AG08396 (cell line): ENCODE measurements around the gene LCN9.
"Not testable (repeated sequence)": the region's sequence is repeated elsewhere in the genome, so short reads cannot be mapped to it uniquely, and the experiment has no call there.

ENCODE experiments used
- DNase-seq: peaks from one replicate; pipeline ENCODE4 v3.0.0; 2012; ENCODE audit warnings: low spot score, mixed read lengths

LCN9 gene, protein sequence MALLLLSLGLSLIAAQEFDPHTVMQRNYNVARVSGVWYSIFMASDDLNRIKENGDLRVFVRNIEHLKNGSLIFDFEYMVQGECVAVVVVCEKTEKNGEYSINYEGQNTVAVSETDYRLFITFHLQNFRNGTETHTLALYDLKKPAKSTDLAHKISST

DNA sequence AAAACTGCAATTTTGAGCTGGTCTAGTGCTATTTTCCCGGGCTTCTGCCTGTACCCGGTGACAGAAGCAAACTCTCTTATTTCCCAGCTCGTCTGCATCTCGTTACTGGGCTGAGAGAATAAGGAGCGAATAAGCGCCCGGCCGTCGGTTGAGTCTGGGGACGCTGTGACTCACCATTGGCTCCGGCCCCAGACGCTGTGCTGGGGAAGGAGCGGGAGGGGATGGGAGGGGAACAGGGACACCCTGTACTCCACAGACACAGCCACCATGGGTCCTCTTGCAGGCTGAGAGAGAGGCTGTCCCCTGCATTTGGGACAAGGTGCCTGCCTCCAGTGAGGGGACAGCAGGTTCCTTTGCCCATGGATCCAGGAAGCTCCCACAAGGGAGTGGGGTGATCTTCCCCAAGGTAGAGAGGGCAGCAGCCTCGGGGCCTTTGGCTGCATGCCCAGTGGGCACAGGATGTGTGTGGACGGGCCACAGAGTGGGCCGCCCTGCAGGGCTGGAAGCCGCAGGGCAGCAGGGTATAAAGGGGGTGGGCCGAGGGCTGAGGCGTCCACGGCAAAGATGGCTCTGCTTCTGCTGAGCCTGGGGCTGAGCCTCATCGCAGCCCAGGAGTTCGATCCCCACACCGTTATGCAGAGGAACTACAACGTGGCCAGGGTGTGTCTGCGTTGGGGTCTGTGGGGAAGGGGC lies at the start of gene LCN9:
Gene LCN9 (plus strand): TSS at position 552 of the 693 bp plus-strand sequence. CDS start 13 bp downstream, at position 565.
- DNase-seq = peak; percentile 3

DNA sequence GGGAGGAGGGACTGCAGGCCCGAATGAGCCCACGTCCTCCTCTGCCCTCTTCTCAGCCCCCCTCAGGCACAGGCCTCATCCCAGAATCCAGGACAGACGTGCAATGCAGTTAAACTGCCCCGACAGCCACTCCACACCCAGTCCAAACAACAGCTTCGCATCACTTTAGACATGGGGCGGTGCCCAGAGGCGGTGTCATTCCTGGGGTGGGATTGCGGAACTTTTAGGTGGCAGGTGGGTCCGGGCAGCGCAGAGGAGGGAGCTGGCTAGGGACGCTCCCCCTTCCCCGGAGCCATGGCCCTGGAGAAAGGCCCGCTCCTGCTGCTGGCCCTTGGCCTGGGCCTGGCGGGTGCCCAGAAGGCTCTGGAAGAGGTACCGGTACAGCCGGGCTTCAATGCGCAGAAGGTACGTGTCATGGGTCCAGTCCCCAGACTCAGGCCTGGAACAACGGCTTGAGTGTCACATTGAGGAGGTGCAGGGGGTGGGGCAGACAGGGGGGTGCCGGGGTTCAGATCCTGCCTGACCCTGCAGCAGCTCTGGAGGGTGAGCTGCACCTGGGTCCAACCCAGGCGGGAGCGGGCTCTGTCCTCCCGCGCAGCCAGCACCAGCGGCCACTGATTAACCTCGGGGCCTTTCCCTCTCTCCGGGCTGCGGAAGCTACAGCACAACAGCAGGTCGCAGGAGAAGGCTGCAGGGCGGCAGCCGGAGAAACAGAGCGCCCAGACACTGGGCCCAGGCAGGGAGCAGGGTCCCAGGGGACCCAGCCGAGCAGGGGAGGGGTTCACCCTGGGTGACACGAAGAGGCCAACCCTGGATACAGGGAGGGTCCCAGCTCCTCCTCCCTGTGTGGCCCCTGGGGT lies 48.9 kb upstream of the LCN9 start:
- no peak for DNase-seq

DNA sequence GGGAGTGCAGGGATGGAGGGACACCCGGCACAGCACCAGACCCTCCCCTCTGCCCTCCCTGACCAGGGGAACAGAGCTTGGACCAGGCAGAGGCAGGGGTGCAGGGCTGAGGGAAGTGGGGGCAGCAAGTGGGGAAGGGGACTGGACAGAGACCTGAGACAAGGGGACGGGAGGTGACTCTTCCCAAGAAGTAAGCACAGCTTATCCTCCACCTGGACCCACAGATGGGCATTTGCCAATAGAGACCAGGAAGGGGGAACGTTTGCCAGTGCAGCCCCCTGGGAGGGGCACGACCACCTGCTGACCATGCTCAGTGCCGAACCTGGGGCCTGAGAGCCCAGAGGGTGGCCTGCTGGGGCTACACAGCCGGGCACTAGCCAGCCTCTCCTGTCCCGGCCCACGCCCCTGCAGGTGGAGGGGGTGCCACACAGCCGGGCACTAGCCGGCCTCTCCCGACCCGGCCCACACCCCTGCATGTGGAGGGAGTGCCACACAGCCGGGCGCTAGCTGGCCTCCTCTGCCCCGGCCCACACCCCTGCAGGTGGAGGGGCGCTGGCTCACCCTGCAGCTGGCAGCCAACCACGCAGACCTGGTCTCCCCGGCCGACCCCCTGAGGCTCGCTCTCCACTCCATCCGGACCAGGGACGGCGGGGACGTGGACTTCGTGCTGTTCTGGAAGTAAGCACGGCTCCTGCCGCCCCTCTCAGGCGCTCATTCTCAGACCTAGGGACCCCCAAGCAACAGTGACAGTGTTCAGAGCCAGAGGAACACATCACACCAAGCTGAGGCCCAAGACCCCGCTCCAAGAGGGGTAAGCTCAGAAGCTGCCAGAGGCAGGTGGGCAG lies 48.1 kb upstream of the LCN9 start:
- no peak for DNase-seq

DNA sequence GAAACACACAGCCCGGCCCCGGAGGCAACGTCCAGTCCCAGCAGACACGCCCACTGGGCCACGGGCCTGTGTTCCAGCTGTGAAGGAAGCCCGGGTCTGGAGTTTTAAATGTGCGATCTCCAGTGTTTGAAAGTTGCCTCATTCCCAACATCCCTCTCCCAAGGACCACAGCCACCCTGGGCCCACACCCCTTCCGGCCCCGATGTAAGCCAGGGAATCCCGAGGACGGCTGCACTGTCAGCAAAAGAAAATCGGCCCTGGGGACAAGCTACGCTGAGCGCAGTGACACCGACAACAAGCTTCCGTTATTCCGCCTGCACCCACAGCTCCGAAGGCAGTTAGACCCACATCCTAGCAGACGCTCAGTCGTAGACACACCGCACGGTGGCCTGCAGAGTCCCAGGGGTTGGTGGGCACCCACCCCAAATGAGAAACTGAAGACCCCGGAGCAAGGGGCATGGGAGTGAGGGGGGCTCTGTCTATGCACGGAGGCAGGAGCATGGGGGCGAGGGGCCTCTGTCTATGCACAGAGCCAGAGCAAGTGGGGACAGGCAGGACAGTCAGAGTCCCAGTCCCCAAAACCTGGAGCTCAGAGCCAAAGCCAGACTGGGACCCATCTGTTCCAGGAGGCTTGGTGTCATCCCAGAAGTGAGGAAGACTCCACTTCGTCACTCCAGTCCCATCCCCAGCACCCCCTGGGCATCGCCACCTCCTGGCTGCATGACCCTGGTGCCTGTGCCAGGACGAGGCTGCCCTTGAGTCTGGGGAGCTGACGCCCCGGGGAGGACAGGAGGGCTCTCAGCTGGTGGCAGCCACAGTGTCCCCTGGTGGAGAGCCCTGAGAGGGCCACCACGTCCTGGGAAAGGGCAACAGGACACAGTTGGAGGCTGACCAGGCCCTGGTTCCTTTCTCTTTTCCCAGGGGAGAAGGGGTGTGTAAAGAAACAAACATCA lies 47.2 kb upstream of the LCN9 start:
- no peak for DNase-seq

DNA sequence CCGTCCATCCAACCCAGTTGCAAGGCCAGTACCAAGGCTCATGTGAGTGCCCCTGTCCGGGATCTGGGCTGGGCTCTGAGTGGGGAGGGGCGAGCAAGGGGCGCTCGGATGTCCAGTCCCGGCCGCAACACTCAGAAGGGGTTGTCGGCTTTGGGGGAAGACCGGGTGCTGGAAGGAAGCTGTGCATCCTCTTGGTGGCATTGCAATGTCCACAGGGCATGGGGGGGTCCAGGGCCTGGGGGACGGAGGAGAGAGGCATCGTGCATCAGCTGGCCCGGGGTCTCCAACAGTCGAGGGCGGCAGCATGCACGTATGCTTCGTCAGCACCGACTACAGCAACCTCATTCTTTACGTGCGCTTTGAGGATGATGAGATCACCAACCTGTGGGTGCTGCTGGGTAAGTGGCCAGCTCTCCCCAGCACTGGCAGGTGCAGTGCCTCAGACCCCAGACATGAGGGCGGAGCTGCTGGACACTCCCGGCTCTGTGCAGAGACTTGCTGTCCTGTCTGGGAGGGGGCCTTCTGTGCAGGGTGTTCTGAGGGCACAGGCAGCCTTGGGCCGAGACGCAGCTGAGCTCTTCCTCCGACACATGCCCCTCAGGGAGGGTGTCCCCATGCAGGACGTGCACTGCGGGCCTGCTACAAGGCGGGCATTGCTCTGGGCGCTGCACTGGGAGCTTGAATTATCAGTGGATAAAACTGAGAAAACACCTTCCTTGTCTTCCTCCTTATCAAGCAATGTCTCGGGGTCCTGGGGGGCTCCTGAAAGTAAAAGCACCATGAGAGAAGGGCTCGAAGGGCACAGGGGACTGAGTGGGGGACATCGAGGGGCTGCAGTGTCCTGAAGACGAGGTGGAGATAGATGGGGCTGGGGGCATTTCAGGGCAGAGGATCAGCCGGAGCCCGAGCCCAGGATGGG lies 46.2 kb upstream of the LCN9 start:
- DNase-seq = no peak

DNA sequence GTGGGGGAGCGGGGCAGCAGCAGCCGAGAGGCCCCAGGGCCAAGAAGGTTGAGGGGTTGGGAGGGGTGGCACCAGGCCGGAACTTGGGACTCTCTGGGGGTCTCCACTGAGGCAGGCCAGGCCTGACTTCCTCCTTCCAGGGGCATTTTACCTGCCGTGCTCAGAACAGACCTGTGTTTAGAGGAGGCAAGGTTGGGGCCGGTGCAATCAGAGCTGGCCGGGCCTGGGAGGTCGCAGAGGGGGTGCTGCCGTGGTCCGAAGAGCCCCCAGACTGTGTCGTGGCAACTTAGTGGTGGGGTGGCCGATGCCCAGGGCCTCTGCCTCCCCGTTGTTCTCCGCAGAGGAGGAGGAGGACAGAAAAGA lies 45.6 kb upstream of the LCN9 start:
- no peak for DNase-seq

DNA sequence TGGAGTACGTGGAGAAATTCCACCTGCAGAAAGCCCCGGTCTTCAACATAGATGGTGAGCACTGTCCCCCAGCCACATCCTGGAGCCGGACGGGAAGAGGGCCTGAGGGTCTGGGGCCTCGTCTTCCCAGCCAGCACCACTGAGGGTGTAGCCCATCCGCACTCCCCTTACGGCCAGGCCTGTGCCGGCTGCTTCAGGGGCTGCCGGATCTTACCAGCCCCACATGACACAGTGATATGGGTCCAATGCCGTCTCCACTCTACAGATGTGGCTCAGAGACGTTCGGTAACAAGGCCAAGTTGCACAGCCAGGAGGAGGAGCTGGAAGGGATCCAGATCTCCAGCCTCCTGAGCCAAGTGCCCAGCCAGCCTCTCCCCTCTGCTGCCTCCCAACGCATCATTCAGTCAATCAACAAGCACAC lies 45.1 kb upstream of the LCN9 start:
- no peak for DNase-seq

DNA sequence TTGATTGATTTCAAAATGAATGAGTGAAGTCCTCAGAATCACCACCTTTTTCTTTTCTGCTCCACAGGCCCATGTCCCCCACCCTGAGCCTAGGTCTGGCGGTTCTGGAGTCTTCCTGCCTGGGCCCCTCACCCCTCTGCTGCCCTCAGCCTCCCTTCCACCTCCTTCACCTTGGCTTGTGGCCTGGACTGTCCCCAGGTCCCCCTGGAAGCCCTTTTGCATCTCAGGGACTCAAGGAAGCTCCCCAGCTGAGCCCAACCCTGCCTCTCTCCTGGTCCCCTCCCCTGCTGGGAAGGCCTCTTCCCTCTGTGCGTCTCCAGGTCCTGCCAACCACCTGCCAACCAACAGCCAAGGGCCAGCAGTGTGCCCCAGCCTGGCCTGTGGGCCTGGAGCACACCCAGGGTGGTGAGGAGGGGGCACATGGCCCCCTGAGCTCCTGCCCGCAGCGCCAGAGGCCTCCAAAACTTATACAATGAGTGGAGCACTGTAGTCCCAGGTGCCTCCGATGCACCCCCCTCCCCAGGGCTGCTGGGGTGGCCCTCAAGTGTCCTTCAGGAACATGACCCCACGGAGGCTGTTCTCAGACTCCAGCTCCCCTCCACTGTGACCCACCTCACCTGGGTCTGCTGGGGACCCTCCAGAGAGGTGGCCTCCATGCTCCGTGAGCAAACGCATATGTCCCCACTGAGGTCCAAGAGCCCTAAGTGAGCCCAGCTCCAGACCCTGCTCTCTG lies 44.1 kb upstream of the LCN9 start:
- no peak for DNase-seq

DNA sequence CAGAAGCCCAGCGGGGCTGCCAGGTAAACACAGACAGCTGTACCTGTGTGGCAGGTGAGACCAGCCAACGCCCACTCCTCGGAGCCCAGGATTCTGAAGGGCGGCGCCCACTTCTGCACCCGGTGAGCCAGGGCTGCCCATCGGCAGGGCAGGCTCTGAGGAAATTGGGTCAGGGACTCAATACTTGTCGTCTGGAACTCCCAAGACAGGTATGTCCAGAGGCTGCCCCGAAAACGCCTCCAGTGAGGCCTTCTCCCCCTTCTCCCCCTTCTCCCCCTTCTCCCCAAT lies 43.6 kb upstream of the LCN9 start:
- DNase-seq = no peak

DNA sequence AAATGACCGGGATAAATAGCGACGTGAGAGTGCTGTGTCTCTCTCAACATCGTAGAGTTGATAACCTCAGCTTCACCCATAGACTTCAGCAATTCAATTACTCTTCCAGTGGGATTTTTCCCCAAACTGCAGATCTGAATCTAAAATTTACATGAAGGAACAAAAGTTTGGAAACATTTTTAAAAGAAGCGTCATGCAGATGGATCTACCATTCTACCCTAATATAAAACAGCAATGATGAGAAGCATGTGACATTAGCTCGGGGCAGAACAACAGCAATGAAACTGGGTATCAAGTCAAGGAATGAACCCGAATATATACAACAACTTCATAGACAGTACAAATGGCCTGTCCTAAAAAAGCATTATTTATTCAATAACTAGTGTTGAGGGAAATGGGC lies 42.6 kb upstream of the LCN9 start:
- no peak for DNase-seq

DNA sequence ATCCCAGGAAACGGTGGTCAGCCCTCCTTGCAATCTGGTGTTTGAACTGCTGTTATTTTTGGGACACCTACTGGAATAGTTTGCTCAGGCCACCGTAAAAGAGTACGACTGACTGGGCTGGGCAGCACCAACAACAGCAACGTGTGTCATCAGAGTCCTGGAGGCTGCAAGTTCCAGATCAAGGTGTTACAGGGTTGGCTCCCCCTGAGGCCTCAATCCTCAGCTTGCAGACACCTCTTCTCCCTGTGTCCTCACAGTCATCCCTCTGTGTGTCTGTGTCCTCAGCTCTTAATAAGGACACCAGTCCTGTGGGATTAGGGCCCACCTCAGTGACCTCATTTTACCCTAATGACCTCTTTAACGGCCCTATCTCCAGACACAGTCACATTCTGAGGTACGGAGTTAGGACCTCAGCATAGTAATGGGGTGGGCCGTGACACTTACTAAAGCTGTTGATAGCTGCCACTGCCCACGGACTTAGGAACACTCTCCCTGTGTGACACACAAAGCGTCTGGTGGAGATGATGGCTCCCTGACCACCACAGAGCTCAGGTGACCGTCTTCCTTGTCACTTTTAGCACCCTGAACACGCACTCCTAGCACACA lies 40.6 kb upstream of the LCN9 start:
- DNase-seq = no peak

DNA sequence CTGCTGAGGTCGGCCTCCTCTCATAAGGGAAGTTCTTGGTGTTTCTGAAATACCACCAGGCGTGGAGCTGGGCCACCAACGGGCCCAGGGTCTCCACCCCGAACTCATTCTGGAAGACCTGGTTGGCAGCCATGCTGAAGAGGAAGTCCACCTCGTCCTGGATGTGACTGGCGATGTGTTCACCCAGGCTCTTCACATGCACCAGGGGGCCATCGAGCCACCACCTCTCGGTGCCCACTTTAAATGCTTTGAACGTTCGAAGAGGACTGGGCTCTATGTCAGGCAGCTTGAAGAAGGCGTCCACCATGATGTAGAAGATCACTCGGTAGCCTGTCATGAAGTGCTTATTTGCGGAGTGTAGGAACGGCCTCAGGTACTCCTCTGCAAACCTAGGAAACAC lies 38.8 kb upstream of the LCN9 start:
- no peak for DNase-seq

DNA sequence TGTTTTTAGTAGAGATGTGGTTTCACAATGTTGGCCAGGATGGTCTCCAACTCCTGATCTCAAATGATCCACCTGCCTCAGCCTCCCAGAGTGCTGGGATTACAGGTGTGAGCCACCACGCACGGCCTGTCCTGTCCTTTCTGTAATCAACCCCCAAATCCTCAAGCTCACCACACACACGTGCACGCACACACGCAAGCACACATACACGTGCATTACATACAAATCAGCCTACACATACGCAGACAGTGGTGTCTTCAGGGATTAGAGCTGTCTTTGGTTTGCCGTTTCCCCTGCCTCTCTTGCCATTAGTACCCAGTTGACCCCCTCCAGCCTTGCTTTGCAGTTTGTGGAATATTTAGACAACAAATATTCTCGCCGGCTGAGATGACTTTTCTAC lies 30.3 kb upstream of the LCN9 start:
- DNase-seq = no peak

DNA sequence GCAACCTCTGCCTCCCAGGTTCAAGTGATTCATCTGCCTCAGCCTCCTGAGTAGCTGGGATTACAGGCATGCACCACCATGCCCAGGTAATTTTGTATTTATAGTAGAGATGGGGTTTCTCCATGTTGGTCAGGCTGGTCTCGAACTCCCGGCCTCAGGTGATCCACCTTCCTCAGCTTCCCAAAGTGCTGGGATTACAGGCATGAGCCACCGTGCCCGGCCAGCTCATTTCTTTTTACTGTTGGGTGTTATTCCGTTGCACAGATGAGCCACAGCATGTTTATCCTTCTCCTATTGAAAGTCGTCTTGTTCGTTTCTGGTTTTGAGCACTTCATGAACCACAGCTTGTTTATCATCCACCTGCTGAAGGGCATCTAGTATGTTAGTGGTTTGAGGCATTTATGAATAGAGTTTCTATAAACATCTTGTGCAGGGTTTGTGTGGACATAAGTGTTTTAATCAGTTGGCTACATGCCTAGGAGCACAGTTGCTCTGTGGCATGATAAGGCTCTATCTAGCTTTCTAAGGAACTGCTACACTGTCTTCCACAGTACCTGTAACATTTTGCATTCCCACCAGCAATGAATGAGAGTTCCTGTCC lies 26.1 kb upstream of the LCN9 start:
- DNase-seq = not testable (repeated sequence)

DNA sequence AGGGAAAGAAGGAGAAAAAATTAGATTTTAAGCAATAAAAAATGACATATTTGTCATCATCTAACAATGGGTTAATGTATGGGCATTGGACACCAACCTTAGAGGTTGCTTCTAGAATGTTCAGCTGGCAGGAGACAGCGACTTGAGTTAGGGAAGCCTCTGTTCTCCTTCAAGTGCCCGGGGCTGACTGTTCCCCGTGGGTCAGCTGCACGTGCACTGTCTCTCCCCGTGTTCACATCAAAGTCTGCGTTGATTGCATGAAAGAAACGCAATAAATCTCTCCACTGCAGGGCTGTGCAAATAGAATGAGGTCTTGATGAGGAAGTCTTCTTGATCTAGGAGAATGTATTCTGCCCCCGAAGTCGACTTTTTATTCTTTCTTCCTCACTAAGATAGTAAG lies 23.9 kb upstream of the LCN9 start, which contains the start of gene GLT6D1:
Gene GLT6D1 (minus strand): TSS at position 345 of the 400 bp plus-strand sequence. CDS start 353 bp downstream, outside the sequence.
- no peak for DNase-seq

DNA sequence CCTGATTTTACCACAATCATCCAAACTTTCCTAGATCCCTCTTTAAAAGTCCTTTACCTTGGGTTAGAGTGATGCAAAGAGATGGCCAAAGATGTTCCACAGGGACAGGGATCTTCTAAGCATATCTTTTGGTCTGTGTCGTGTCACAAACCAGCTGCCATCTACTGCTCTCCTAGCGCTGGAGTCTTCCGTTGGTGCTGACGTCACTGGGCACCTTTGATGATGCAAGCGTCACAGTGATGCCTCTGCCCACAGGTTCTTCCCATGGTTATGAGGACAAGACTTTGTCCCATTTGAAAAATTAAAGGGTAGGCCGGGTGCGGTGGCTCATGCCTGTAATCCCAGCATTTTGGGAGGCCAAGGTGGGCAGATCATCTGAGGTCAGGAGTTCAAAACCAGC lies 22.1 kb upstream of the LCN9 start:
- no peak for DNase-seq

DNA sequence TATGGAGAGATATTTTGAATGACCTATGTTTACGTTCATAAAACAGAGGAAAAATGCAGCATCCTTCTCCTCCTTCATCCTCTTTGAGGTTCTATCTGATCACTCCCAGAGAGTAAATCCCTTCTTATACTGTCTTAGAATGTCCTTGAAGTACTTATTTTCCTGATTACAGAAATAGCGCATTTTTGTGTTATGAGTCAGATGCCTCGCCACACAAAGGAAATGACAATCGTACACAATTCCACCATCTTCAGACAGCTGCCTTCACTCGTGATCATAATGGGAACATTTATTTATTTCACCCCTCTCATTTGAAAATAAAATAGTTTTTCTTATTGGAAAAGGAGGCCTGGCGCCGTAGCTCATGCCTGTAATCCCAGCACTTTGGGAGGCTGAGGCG lies 21.4 kb upstream of the LCN9 start:
- DNase-seq = no peak

DNA sequence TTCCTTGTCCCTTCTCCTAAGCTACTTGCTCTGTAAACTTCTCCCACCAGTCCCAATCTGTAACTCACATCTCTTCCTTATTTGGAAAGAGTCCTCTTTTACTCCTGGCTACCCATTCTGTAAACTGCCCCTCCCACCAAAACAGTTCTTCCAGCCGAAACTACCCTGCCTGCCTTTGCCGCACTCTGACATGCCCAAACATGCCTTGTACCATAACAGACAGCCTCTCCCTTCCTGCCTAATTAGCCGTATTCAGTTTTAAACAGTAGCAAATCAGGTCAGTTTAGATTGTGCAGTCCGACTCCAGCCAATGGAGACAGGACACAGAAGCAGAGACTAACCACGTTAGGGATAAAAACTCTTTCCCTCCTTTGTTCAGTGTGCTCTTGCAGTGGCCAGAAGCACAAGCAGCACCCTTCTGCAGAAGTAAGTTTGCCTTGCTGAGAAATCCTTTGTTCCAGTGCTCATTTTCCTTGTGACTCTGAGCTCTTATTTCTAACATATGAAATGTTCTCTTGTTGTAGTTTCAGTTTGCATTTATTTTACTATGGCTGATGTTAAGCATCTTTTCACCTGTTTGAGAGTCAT lies 18.4 kb upstream of the LCN9 start:
- DNase-seq = no peak
